ENCODE data around the gene CLDN4.

GRCh38 chr7:73872056-73872908 is 41.5 kb downstream of the CLDN4 start:
- TF ChIP-seq CTCF (IDR thresholded peaks at IDR 0.05) (no peak), TEAD4 (IDR thresholded peaks at IDR 0.05; ENCODE audit: borderline replicate concordance, insufficient read depth) (no peak), FOXJ3 (CRISPR knock-in tag; IDR thresholded peaks at IDR 0.05) (no peak), YY1 (IDR thresholded peaks at IDR 0.05; ENCODE audit: low read depth) (no peak), MAX (IDR thresholded peaks at IDR 0.05; ENCODE audit: low read depth) (no peak), POLR2AphosphoS5 (IDR thresholded peaks at IDR 0.05; ENCODE audit: low read depth, low read length) (no peak), RFX5 (IDR thresholded peaks at IDR 0.05; ENCODE audit: low read length) (no peak), ZBTB33 (IDR thresholded peaks at IDR 0.05; ENCODE audit: borderline replicate concordance, low read depth) (no peak), RXRA (IDR thresholded peaks at IDR 0.05; ENCODE audit: borderline replicate concordance, low read depth) (no peak), REST (IDR thresholded peaks at IDR 0.05; ENCODE audit: low read depth, low read length) (no peak), RAD21 (IDR thresholded peaks at IDR 0.05; ENCODE audit: low read length) (no peak), USF2 (IDR thresholded peaks at IDR 0.05; ENCODE audit: borderline replicate concordance, low read depth, low read length) (no peak), EP300 (IDR thresholded peaks at IDR 0.05; ENCODE audit: borderline replicate concordance in 1 of 2, low read depth in 1 of 2, low read length in 1 of 2) (peak in 1 of 2 experiments; percentile 14; a peak in 1 of 4 replicates), SIN3A (IDR thresholded peaks at IDR 0.05; ENCODE audit: borderline replicate concordance, low read depth, low read length) (no peak)
